ENCODE data around the gene CRAMP1.

- TF ChIP-seq CTCF (IDR thresholded peaks at IDR 0.05) (no peak), CEBPB (IDR thresholded peaks at IDR 0.05) (no peak), KDM5A (IDR thresholded peaks at IDR 0.05) (no peak), POLR2A (IDR thresholded peaks at IDR 0.05; ENCODE audit: low read length) (no peak), EP300 (IDR thresholded peaks at IDR 0.05) (no peak), MYC (IDR thresholded peaks at IDR 0.05; ENCODE audit: borderline replicate concordance, low read length) (no peak), KDM1A (IDR thresholded peaks at IDR 0.05; ENCODE audit: low read depth) (no peak), CHD4 (IDR thresholded peaks at IDR 0.05; ENCODE audit: borderline replicate concordance) (no peak), RAD21 (conservative IDR thresholded peaks at IDR 0.05 in 1 of 2, IDR thresholded peaks at IDR 0.05 in 1 of 2) (no peak), MAX (IDR thresholded peaks at IDR 0.05) (no peak), MAZ (IDR thresholded peaks at IDR 0.05; ENCODE audit: borderline replicate concordance, low read depth, low read length) (no peak), HOXA7 (CRISPR knock-in tag; IDR thresholded peaks at IDR 0.05) (no peak), TFCP2L1 (CRISPR knock-in tag; IDR thresholded peaks at IDR 0.05) (no peak)
These were observed 27.7 kb downstream of the CRAMP1 start for GRCh38 chr16:1639860-1640259.
